HEK293 (cell line): ENCODE results near the gene RPN1.
A peak's percentile ranks its signal among the peaks of the same experiment; 100 is the strongest.

Experiments
- BCL11B ChIP-seq: fragments of 450-650 bp; formaldehyde crosslinking; IDR thresholded peaks from 2 replicates; pipeline ENCODE4 v1.5.1; 2016; ENCODE audit warnings: low read depth, missing biosample characterization, missing genetic modification characterization
- GLI2 ChIP-seq: fragments of 450-650 bp; formaldehyde crosslinking; IDR thresholded peaks from 2 replicates; pipeline ENCODE4; 2017; ENCODE audit warnings: missing biosample characterization, missing genetic modification characterization, low read depth, borderline replicate concordance
- HOXC10 ChIP-seq: sonication (generic); formaldehyde crosslinking; IDR thresholded peaks from 2 replicates; pipeline ENCODE4 v1.8.1; 2023; ENCODE audit warnings: mild to moderate bottlenecking, missing genetic modification reagents
- KLF1 ChIP-seq: fragments of 450-650 bp; formaldehyde crosslinking; IDR thresholded peaks from 2 replicates; pipeline ENCODE4 v1.5.1; 2016; ENCODE audit warnings: missing biosample characterization, missing genetic modification characterization
- RBAK ChIP-seq: fragments of 450-650 bp; formaldehyde crosslinking; IDR thresholded peaks from 2 replicates; pipeline ENCODE4 v1.5.1; 2016; ENCODE audit warnings: missing biosample characterization, missing genetic modification characterization
- REPIN1 ChIP-seq: fragments of 450-650 bp; formaldehyde crosslinking; IDR thresholded peaks from 2 replicates; pipeline ENCODE4 v1.5.1; 2017; ENCODE audit warnings: missing biosample characterization, missing genetic modification characterization, low read depth
- SP3 ChIP-seq: fragments of 450-650 bp; formaldehyde crosslinking; IDR thresholded peaks from 2 replicates; pipeline ENCODE4 v1.5.1; 2016; ENCODE audit warnings: missing biosample characterization, missing genetic modification characterization
- YY2 ChIP-seq: fragments of 450-650 bp; formaldehyde crosslinking; IDR thresholded peaks from 2 replicates; pipeline ENCODE4 v1.5.1; 2016; ENCODE audit warnings: missing biosample characterization, missing genetic modification characterization
- ZNF10 ChIP-seq: fragments of 450-650 bp; formaldehyde crosslinking; IDR thresholded peaks from 2 replicates; pipeline ENCODE4 v1.5.1; 2017; ENCODE audit warnings: missing biosample characterization, missing genetic modification characterization
- ZNF114 ChIP-seq: fragments of 450-650 bp; formaldehyde crosslinking; IDR thresholded peaks from 2 replicates; pipeline ENCODE4 v1.5.0; 2017; ENCODE audit warnings: missing biosample characterization, missing genetic modification characterization
- ZNF140 ChIP-seq: fragments of 450-650 bp; formaldehyde crosslinking; IDR thresholded peaks from 2 replicates; pipeline ENCODE4 v1.5.1; 2016; ENCODE audit warnings: missing biosample characterization, missing genetic modification characterization
- ZNF16 ChIP-seq: fragments of 450-650 bp; formaldehyde crosslinking; IDR thresholded peaks from 2 replicates; pipeline ENCODE4 v1.5.1; 2016; ENCODE audit warnings: low read depth, missing biosample characterization, missing genetic modification characterization
- ZNF391 ChIP-seq: fragments of 450-650 bp; formaldehyde crosslinking; IDR thresholded peaks from 2 replicates; pipeline ENCODE4 v1.5.1; 2016; ENCODE audit warnings: low read depth, missing biosample characterization, missing genetic modification characterization, borderline replicate concordance
- ZNF433 ChIP-seq: fragments of 450-650 bp; formaldehyde crosslinking; IDR thresholded peaks from 2 replicates; pipeline ENCODE4 v1.5.1; 2016; ENCODE audit warnings: missing biosample characterization, missing genetic modification characterization, low read depth
- ZNF529 ChIP-seq: fragments of 450-650 bp; formaldehyde crosslinking; IDR thresholded peaks from 2 replicates; pipeline ENCODE4 v1.5.1; 2017; ENCODE audit warnings: missing genetic modification characterization, missing biosample characterization; ENCODE audit not compliant: insufficient replicate concordance
- ZNF561 ChIP-seq: fragments of 450-650 bp; IDR thresholded peaks from 2 replicates; pipeline ENCODE4 v1.5.1; 2018; ENCODE audit warnings: missing biosample characterization, missing genetic modification characterization, borderline replicate concordance
- ZNF610 ChIP-seq: fragments of 450-650 bp; formaldehyde crosslinking; IDR thresholded peaks from 2 replicates; pipeline ENCODE4 v1.5.1; 2016; ENCODE audit warnings: missing biosample characterization, missing genetic modification characterization, borderline replicate concordance
- ZNF629 ChIP-seq: fragments of 450-650 bp; formaldehyde crosslinking; IDR thresholded peaks from 2 replicates; pipeline ENCODE4 v1.5.1; 2017; ENCODE audit warnings: missing biosample characterization, missing genetic modification characterization
- ZNF670 ChIP-seq: fragments of 450-650 bp; formaldehyde crosslinking; IDR thresholded peaks from 2 replicates; pipeline ENCODE4 v1.5.1; 2016; ENCODE audit warnings: missing biosample characterization, missing genetic modification characterization, low read depth
- ZSCAN30 ChIP-seq: fragments of 450-650 bp; IDR thresholded peaks from 2 replicates; pipeline ENCODE4 v1.5.1; 2018; ENCODE audit warnings: missing biosample characterization, mild to moderate bottlenecking, missing genetic modification characterization, moderate library complexity
- TF ChIP-seq, protein P1 (sequence below): fragments of 450-650 bp; formaldehyde crosslinking; IDR thresholded peaks from 2 replicates; pipeline ENCODE4 v1.5.1; 2016; ENCODE audit warnings: missing biosample characterization, missing genetic modification characterization
- TF ChIP-seq, protein P2 (sequence below): fragments of 450-650 bp; formaldehyde crosslinking; IDR thresholded peaks from 2 replicates; pipeline ENCODE4 v1.5.1; 2017; ENCODE audit warnings: missing biosample characterization, missing genetic modification characterization
- TF ChIP-seq, protein P3 (sequence below): fragments of 450-650 bp; formaldehyde crosslinking; IDR thresholded peaks from 2 replicates; pipeline ENCODE4 v1.5.1; 2017; ENCODE audit warnings: missing biosample characterization, mild to moderate bottlenecking, missing genetic modification characterization, moderate library complexity
- TF ChIP-seq, protein P4 (sequence below): fragments of 450-650 bp; formaldehyde crosslinking; IDR thresholded peaks from 2 replicates; pipeline ENCODE4 v1.5.1; 2016; ENCODE audit warnings: missing biosample characterization, missing genetic modification characterization
- TF ChIP-seq, protein P5 (sequence below): fragments of 450-650 bp; formaldehyde crosslinking; optimal IDR thresholded peaks from 2 replicates; pipeline ENCODE3; 2016; ENCODE audit warnings: missing biosample characterization, mild to moderate bottlenecking, missing genetic modification characterization
- TF ChIP-seq, protein P6 (sequence below): fragments of 450-650 bp; formaldehyde crosslinking; IDR thresholded peaks from 2 replicates; pipeline ENCODE4 v1.5.1; 2016; ENCODE audit warnings: missing biosample characterization, missing genetic modification characterization

The RPN1 gene

DNA sequence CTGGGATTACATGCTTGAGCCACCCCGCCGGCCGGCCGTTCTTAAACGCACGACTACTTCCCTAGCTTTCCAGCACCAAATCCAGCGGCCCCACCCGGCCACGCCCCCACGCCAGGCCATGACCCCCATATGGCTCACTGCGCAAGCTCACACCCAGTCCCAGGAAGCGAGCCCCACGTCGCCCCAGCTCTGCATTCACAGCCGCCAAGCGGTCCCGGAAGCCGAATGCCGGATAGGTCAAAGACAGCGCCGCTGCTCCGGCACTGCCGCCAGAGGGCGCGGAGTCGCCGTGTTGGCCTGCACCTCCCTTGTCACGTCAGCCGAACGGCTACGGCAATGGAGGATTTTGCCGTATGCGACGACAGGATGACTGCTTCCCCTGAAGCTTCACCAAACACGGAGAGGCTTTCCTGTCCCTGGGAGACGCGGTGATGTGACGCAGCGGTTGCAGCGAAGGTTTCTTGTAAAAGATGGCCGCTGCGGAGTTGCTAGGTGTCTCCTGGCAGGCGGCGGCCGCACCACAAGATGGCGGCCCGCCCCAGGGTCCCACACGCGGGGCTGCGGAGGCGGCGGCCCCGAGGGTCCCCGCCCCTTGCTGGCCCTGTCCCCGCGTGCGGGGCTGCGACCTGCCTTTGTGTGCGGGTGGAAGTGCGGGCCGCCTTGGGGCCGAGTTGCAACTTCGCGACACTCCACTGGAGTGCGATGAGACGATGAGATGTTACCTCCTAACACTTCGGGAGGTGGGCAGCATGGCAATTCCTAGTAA is 30.2 kb upstream of the RPN1 start (continued):
- TF ChIP-seq, protein P1, sequence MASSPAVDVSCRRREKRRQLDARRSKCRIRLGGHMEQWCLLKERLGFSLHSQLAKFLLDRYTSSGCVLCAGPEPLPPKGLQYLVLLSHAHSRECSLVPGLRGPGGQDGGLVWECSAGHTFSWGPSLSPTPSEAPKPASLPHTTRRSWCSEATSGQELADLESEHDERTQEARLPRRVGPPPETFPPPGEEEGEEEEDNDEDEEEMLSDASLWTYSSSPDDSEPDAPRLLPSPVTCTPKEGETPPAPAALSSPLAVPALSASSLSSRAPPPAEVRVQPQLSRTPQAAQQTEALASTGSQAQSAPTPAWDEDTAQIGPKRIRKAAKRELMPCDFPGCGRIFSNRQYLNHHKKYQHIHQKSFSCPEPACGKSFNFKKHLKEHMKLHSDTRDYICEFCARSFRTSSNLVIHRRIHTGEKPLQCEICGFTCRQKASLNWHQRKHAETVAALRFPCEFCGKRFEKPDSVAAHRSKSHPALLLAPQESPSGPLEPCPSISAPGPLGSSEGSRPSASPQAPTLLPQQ = peak; percentile 87
- TF ChIP-seq ZNF114 (no peak), ZNF391 (tag by site-specific recombination) (0 out of 2 replicates have a peak, but pooled peaks have one; percentile 57), KLF1 (tag by site-specific recombination) (peak; percentile 88), ZNF610 (tag by site-specific recombination) (0 out of 2 replicates have a peak, but pooled peaks have one; percentile 52), ZNF10 (tag by site-specific recombination) (0 out of 2 replicates have a peak, but pooled peaks have one; percentile 15), RBAK (tag by site-specific recombination) (no peak), ZSCAN30 (peak; percentile 86), ZNF140 (tag by site-specific recombination) (no peak), ZNF529 (tag by site-specific recombination) (no peak), YY2 (peak; percentile 95), SP3 (tag by site-specific recombination) (peak; percentile 78), BCL11B (tag by site-specific recombination) (peak; percentile 92), ZNF670 (tag by site-specific recombination) (no peak), GLI2 (no peak), REPIN1 (tag by site-specific recombination) (0 out of 2 replicates have a peak, but pooled peaks have one; percentile 42), HOXC10 (no peak), ZNF561 (tag by site-specific recombination) (peak; percentile 71; the same call in 1 of the 2 replicates), ZNF433 (tag by site-specific recombination) (no peak), ZNF16 (tag by site-specific recombination) (no peak), ZNF629 (peak; percentile 93)
- TF ChIP-seq, protein P2, sequence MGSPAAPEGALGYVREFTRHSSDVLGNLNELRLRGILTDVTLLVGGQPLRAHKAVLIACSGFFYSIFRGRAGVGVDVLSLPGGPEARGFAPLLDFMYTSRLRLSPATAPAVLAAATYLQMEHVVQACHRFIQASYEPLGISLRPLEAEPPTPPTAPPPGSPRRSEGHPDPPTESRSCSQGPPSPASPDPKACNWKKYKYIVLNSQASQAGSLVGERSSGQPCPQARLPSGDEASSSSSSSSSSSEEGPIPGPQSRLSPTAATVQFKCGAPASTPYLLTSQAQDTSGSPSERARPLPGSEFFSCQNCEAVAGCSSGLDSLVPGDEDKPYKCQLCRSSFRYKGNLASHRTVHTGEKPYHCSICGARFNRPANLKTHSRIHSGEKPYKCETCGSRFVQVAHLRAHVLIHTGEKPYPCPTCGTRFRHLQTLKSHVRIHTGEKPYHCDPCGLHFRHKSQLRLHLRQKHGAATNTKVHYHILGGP (tag by site-specific recombination) = no peak
- TF ChIP-seq, protein P3, sequence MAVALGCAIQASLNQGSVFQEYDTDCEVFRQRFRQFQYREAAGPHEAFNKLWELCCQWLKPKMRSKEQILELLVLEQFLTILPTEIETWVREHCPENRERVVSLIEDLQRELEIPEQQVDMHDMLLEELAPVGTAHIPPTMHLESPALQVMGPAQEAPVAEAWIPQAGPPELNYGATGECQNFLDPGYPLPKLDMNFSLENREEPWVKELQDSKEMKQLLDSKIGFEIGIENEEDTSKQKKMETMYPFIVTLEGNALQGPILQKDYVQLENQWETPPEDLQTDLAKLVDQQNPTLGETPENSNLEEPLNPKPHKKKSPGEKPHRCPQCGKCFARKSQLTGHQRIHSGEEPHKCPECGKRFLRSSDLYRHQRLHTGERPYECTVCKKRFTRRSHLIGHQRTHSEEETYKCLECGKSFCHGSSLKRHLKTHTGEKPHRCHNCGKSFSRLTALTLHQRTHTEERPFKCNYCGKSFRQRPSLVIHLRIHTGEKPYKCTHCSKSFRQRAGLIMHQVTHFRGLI (tag by site-specific recombination) = peak; percentile 81
- TF ChIP-seq, protein P4, sequence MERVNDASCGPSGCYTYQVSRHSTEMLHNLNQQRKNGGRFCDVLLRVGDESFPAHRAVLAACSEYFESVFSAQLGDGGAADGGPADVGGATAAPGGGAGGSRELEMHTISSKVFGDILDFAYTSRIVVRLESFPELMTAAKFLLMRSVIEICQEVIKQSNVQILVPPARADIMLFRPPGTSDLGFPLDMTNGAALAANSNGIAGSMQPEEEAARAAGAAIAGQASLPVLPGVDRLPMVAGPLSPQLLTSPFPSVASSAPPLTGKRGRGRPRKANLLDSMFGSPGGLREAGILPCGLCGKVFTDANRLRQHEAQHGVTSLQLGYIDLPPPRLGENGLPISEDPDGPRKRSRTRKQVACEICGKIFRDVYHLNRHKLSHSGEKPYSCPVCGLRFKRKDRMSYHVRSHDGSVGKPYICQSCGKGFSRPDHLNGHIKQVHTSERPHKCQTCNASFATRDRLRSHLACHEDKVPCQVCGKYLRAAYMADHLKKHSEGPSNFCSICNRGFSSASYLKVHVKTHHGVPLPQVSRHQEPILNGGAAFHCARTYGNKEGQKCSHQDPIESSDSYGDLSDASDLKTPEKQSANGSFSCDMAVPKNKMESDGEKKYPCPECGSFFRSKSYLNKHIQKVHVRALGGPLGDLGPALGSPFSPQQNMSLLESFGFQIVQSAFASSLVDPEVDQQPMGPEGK (tag by site-specific recombination) = peak; percentile 97
- TF ChIP-seq, protein P5, sequence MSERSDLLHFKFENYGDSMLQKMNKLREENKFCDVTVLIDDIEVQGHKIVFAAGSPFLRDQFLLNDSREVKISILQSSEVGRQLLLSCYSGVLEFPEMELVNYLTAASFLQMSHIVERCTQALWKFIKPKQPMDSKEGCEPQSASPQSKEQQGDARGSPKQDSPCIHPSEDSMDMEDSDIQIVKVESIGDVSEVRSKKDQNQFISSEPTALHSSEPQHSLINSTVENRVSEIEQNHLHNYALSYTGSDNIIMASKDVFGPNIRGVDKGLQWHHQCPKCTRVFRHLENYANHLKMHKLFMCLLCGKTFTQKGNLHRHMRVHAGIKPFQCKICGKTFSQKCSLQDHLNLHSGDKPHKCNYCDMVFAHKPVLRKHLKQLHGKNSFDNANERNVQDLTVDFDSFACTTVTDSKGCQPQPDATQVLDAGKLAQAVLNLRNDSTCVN = peak; percentile 83
- TF ChIP-seq, protein P6, sequence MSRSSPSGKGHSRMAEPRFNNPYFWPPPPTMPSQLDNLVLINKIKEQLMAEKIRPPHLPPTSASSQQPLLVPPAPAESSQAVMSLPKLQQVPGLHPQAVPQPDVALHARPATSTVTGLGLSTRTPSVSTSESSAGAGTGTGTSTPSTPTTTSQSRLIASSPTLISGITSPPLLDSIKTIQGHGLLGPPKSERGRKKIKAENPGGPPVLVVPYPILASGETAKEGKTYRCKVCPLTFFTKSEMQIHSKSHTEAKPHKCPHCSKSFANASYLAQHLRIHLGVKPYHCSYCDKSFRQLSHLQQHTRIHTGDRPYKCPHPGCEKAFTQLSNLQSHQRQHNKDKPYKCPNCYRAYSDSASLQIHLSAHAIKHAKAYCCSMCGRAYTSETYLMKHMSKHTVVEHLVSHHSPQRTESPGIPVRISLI (tag by site-specific recombination) = no peak
